ENCODE measurements around the gene MYL7. TPM values are rescaled to one million over a fixed set of nuclear protein-coding genes. Genes with fewer than 3 reads are reported as not detected.

Gene MYL7
- total and polyA plus RNA-seq, 2 experiments from 2014 or later: 4.8 TPM; not detected in 1

- Histone ChIP-seq H3K9me2 (ENCODE audit: insufficient read depth) (no peaks in the 10 kb centered on the region), H3K79me2 (replicated peaks; ENCODE audit: insufficient read depth) (no peaks in the 10 kb centered on the region; the same call in 1 of the 2 replicates), H3K4me3 (no peak overlapping the region), H3K27me3 (ENCODE audit: insufficient read depth) (peaks cover 8% of the 10 kb centered on the region; the same call in 1 of the 2 replicates), H3K27ac (ENCODE audit: low read depth) (no peak overlapping the region), H3K4me1 (ENCODE audit: insufficient read depth) (0 out of 2 replicates have a peak, but pooled peaks cover 4% of the 10 kb centered on the region), H3F3A (replicated peaks; ENCODE audit: low read depth) (0 out of 2 replicates have a peak, but pooled peaks cover 2% of the 10 kb centered on the region), H3K36me3 (ENCODE audit: insufficient read depth) (no peaks in the 10 kb centered on the region), H4K20me1 (replicated peaks; ENCODE audit: insufficient read depth) (no peaks in the 10 kb centered on the region; the same call in 1 of the 2 replicates), H2AFZ (no peak overlapping the region), H3K4me2 (no peak overlapping the region)
- no peak for TF ChIP-seq NANOG (IDR thresholded peaks at IDR 0.05; ENCODE audit: borderline replicate concordance)
- no peak for TF ChIP-seq ZNF331 (CRISPR knock-in tag; IDR thresholded peaks at IDR 0.05; ENCODE audit: low read depth)
- no peak for TF ChIP-seq REST (IDR thresholded peaks at IDR 0.05; ENCODE audit: unreplicated experiment)
- no peak for TF ChIP-seq STAT1 (IDR thresholded peaks at IDR 0.05; ENCODE audit: unreplicated experiment)
- TF ChIP-seq CTCF (conservative IDR thresholded peaks at IDR 0.05; ENCODE audit: low read depth in 2 of 2): no peak
- no peak for TF ChIP-seq EZH2phosphoT487 (IDR thresholded peaks at IDR 0.05; ENCODE audit: unreplicated experiment)
- TF ChIP-seq CREB1 (CRISPR knock-in tag; IDR thresholded peaks at IDR 0.05; ENCODE audit: low read depth): no peak
- no peak for TF ChIP-seq EZH2 (IDR thresholded peaks at IDR 0.05; ENCODE audit: low read depth, unreplicated experiment)
- TF ChIP-seq, protein P1, sequence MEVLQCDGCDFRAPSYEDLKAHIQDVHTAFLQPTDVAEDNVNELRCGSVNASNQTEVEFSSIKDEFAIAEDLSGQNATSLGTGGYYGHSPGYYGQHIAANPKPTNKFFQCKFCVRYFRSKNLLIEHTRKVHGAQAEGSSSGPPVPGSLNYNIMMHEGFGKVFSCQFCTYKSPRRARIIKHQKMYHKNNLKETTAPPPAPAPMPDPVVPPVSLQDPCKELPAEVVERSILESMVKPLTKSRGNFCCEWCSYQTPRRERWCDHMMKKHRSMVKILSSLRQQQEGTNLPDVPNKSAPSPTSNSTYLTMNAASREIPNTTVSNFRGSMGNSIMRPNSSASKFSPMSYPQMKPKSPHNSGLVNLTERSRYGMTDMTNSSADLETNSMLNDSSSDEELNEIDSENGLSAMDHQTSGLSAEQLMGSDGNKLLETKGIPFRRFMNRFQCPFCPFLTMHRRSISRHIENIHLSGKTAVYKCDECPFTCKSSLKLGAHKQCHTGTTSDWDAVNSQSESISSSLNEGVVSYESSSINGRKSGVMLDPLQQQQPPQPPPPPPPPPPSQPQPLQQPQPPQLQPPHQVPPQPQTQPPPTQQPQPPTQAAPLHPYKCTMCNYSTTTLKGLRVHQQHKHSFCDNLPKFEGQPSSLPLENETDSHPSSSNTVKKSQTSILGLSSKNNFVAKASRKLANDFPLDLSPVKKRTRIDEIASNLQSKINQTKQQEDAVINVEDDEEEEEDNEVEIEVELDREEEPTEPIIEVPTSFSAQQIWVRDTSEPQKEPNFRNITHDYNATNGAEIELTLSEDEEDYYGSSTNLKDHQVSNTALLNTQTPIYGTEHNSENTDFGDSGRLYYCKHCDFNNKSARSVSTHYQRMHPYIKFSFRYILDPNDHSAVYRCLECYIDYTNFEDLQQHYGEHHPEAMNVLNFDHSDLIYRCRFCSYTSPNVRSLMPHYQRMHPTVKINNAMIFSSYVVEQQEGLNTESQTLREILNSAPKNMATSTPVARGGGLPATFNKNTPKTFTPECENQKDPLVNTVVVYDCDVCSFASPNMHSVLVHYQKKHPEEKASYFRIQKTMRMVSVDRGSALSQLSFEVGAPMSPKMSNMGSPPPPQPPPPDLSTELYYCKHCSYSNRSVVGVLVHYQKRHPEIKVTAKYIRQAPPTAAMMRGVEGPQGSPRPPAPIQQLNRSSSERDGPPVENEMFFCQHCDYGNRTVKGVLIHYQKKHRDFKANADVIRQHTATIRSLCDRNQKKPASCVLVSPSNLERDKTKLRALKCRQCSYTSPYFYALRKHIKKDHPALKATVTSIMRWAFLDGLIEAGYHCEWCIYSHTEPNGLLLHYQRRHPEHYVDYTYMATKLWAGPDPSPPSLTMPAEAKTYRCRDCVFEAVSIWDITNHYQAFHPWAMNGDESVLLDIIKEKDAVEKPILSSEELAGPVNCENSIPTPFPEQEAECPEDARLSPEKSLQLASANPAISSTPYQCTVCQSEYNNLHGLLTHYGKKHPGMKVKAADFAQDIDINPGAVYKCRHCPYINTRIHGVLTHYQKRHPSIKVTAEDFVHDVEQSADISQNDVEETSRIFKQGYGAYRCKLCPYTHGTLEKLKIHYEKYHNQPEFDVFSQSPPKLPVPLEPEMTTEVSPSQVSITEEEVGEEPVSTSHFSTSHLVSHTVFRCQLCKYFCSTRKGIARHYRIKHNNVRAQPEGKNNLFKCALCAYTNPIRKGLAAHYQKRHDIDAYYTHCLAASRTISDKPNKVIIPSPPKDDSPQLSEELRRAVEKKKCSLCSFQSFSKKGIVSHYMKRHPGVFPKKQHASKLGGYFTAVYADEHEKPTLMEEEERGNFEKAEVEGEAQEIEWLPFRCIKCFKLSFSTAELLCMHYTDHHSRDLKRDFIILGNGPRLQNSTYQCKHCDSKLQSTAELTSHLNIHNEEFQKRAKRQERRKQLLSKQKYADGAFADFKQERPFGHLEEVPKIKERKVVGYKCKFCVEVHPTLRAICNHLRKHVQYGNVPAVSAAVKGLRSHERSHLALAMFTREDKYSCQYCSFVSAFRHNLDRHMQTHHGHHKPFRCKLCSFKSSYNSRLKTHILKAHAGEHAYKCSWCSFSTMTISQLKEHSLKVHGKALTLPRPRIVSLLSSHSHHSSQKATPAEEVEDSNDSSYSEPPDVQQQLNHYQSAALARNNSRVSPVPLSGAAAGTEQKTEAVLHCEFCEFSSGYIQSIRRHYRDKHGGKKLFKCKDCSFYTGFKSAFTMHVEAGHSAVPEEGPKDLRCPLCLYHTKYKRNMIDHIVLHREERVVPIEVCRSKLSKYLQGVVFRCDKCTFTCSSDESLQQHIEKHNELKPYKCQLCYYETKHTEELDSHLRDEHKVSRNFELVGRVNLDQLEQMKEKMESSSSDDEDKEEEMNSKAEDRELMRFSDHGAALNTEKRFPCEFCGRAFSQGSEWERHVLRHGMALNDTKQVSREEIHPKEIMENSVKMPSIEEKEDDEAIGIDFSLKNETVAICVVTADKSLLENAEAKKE (CRISPR knock-in tag; IDR thresholded peaks at IDR 0.05): no peak
- TF ChIP-seq JUNB (IDR thresholded peaks at IDR 0.05; ENCODE audit: unreplicated experiment): no peak
- TF ChIP-seq, protein P2, sequence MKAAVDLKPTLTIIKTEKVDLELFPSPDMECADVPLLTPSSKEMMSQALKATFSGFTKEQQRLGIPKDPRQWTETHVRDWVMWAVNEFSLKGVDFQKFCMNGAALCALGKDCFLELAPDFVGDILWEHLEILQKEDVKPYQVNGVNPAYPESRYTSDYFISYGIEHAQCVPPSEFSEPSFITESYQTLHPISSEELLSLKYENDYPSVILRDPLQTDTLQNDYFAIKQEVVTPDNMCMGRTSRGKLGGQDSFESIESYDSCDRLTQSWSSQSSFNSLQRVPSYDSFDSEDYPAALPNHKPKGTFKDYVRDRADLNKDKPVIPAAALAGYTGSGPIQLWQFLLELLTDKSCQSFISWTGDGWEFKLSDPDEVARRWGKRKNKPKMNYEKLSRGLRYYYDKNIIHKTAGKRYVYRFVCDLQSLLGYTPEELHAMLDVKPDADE (IDR thresholded peaks at IDR 0.05): no peak
- TF ChIP-seq ZNF114 (CRISPR knock-in tag; IDR thresholded peaks at IDR 0.05): no peak
- no peak for TF ChIP-seq POLR2AphosphoS5 (IDR thresholded peaks at IDR 0.05; ENCODE audit: low read depth)
- Mint-ChIP-seq H3K4me3 (no peak overlapping the region), H3K36me3 (ENCODE audit: low read depth) (peaks cover 24% of the 10 kb centered on the region), H3K27me3 (ENCODE audit: insufficient read depth, low read depth, poor library complexity) (peaks cover 20% of the 10 kb centered on the region), H3K27ac (no peak overlapping the region), H3K4me1 (peaks cover 16% of the 10 kb centered on the region), H3K9me3 (no peaks in the 10 kb centered on the region; the same call in 2 of the 3 replicates)
- ATAC-seq (no peak), DNase-seq (ENCODE audit: low spot score) (no peak)
These were observed 31.1 kb downstream of the MYL7 start for GRCh38 chr7:44109991-44110390.
